ENCODE data around the gene PRPF19. TPM values are rescaled to one million over a fixed set of nuclear protein-coding genes. Genes with fewer than 3 reads are reported as not detected.

Gene PRPF19
- total RNA-seq, result 10 to 100 TPM; 50.3 to 93.9 (median 58.0) TPM

DNA sequence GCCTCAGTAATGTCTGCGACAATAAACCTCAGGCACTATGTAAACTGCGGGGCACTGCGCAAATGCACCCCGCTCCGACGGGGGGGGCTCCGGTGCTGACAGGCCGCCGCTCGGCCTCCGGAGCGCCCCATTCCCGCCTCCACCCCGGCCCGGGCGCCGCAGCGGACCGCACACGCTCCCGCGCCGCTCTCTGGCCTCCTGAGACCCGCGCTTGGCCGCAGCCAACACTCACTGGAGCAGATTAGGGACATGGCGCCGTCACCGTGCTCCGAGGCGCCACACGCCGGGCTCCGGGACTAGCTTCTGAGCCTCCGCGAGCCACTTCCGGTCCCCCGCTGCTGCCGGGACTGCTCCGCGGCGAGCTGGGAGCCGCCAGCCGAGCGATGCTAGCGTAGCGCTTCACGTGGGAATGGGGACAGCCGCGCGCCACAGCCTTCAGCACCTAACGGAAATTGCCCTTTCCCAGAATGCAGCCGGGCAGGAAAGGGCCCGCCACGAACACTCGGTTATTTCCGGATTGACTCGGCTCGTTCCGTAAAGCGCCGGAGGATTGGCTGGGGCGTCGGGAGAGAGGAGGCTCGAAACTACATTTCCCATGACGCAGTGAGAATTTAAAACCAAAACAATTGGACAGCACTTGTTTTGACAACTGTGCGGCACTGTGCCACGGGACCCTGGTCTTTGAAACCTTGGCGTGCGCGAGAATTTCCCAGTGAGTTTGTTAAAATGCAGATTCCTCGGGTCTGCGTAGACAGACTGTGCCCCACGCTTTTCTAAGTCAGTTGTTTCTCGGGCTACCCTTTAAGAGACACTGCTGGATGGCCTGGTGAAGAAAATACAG, at the start of gene PRPF19:
PRPF19 (minus strand) TSS at position 454 of the 841 bp plus-strand sequence; CDS start at position 251, 203 bp downstream.
- TF ChIP-seq, protein P1, sequence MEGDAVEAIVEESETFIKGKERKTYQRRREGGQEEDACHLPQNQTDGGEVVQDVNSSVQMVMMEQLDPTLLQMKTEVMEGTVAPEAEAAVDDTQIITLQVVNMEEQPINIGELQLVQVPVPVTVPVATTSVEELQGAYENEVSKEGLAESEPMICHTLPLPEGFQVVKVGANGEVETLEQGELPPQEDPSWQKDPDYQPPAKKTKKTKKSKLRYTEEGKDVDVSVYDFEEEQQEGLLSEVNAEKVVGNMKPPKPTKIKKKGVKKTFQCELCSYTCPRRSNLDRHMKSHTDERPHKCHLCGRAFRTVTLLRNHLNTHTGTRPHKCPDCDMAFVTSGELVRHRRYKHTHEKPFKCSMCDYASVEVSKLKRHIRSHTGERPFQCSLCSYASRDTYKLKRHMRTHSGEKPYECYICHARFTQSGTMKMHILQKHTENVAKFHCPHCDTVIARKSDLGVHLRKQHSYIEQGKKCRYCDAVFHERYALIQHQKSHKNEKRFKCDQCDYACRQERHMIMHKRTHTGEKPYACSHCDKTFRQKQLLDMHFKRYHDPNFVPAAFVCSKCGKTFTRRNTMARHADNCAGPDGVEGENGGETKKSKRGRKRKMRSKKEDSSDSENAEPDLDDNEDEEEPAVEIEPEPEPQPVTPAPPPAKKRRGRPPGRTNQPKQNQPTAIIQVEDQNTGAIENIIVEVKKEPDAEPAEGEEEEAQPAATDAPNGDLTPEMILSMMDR (IDR thresholded peaks at IDR 0.05), result no peak
- DNase-seq (ENCODE audit: low spot score) (peak; percentile 98), ATAC-seq (ENCODE audit: low FRiP score) (peak; percentile 92)

DNA sequence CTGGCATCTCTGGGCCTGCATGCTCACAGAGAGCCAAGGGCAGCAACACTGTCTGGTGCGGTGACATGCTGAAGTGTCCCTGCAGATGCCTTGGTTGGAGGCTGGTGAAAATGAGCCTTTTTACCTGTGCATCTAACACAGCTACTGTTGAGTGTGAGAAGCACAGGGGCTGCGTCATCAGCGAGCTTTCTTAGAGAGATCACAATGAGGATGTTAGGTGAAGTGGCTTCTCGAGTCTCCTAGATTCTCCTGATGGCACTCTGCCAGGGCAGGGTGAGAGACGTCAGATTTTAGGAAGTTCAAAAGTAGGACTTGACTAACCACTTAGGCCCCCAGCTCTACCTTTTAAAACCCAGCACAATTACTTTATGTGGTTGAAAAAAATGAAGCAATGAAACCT, 49.2 kb upstream of the PRPF19 start:
- no peak for ATAC-seq (ENCODE audit: low FRiP score)
- TF ChIP-seq, protein P1 (IDR thresholded peaks at IDR 0.05), result no peak
- no peak for DNase-seq (ENCODE audit: low spot score)

DNA sequence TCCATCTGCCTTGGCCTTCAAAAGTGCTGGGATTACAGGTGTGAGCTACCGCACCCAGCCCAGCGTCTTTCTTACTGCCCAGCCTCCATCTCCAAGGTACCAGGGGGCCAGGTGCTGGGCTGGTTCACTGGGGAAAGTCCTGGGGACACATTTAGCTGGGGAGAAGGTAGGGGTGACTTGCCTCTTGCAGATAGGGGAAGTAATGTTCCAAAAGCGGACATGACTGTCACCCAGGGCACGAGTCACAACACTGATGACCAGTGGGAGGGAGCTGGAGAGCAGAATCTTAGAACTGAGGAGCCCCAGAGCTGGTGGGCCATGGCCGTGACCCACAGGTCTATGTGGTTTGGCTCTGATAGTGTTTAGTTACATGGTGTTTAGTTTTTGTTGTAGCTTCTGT, 48.0 kb upstream of the PRPF19 start:
- TF ChIP-seq, protein P1 (IDR thresholded peaks at IDR 0.05), result no peak
- ATAC-seq (ENCODE audit: low FRiP score) (no peak), DNase-seq (ENCODE audit: low spot score) (no peak)

DNA sequence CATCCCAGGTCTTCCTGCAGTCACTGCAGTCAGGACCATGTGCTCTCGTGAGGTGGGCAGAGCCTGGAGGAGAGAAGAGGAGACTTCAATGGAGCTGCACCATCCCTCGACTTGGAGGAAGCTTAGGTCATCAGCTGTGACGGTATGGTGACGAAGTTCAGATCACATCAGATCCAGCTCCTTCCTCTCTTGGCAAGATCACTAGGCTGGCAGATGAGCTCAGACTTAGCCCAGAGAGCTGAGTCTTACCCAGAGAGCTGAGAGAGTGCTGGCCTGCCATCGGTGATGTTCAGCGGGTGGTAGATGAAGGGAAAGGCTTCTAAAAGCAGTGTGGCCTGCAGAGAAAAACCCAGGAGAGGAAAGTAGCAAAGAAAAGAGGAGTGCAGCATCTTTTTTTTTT, 47.4 kb upstream of the PRPF19 start:
- ATAC-seq (ENCODE audit: low FRiP score), result no peak
- DNase-seq (ENCODE audit: low spot score), result no peak
- TF ChIP-seq, protein P1 (IDR thresholded peaks at IDR 0.05), result no peak

DNA sequence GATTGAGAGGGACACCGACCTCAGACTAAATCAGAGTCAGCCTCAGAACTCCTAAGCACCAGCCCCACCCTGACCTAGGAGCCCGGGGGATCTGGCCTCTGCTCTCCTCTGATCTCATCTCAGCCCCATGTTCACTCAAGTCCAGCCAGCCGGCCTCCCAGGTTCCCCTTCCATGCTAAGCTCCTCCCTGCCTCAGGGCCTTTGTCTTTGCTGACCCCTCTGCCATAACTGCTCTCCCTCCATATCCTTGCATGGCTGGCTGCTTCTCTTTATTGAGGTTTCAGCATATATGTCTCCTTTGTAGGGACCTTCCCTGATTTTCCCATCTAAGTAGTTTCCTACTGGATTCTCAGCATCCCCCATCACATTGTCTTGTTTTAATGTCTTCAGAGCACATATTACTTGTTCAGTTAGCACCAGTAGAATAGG, 46.4 kb upstream of the PRPF19 start:
- ATAC-seq (ENCODE audit: low FRiP score) (peak; percentile 32), DNase-seq (ENCODE audit: low spot score) (no peak)
- TF ChIP-seq, protein P1 (IDR thresholded peaks at IDR 0.05), result no peak

DNA sequence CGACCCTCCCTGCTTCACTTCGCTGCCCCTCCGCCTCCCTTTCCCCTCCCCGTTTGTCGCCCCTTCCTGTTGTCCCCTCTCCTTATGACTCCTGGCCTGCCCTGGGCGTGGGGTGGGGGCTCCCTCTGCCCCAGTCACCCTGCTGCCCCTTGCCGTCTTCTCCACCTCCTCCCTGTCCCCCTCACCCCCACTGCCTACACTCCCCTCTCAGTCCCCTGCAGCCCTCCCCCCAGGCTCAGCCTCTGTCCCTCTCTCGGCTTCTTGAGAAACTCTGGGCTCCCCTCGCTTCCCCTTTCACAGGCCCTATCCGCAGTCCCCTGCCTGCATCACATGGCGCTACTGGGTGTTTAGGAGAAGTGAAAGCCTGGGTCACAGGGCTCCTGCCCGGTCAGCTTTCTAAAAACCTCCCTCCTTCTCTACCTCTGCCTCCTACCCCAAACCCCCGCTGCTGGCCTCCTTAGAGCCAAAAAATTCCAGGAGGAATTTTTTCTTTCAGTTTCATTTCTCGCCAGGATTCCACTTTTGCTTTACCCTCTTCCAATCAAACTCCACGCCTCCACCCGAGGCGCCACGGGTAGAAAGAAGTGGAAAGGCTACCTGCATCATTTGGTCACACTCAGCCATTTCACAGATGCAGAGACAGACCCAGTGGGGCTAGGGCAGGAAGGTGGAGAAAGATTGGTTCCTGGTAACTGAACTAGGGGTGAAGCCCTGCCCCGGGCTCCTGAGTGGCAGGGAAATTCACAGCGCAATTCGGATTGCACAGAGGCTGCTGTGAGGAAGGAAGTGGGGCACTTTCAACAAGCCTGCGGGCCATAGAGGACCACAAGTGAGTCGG, 45.7 kb upstream of the PRPF19 start, which contains the start of gene SLC15A3:
SLC15A3 (minus strand) TSS at position 273 of the 838 bp plus-strand sequence. CDS start 625 bp downstream, outside the sequence.
- TF ChIP-seq, protein P1 (IDR thresholded peaks at IDR 0.05), result no peak
- peak; percentile 62 for ATAC-seq (ENCODE audit: low FRiP score)
- DNase-seq (ENCODE audit: low spot score), result no peak
